ENCODE data around the gene SSX2IP.
"Not testable (repeated sequence)": the region's sequence is repeated elsewhere in the genome, so short reads cannot be mapped to it uniquely, and the experiment has no call there.

Gene SSX2IP

GRCh38 chr1:84613026-84613425, 77.2 kb downstream of the SSX2IP start:
- DNase-seq: no peak

DNA sequence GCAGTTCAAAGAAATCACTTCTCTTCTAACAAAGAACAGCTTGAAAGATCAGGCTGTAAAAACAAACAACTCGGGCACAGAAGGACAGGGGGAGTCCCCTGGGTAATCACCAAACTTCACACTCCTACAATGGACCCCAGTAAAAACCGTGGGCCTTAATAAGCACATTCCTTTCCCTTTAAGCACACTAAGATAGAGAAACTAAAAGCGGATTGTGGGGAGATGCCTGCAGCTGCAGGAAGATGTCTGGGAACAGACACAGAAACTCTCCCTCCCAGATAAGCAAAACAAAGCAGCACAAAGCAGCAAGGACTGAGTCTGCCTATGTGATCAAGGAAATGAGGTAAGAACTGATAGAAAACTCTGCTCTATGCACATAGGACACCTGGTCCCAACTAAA, 78.5 kb downstream of the SSX2IP start:
- DNase-seq: no peak

GRCh38 chr1:84611091-84611490, 79.2 kb downstream of the SSX2IP start:
- DNase-seq: no peak

DNA sequence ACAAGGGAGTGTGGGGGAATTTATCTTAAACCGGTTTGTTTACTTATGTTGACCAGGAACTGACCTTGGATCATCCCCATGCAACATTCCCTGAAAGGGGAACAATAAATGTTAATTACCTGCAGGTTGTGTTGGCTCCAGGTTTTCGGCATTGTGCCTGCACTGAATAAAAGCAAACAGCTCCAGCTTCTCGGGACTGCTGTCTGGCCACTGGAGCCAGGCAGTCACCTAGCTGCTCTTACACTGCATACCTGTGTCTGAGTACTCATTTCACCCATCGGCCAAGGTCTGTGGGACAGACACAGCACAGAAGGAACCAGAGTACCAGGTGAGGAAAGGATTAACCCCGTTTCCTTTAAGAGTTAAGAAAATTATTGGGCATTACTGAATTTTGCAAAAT, 83.3 kb downstream of the SSX2IP start:
- no peak for DNase-seq

- no peak for DNase-seq
Measured at GRCh38 chr1:84605157-84605556, 85.1 kb downstream of the SSX2IP start.

GRCh38 chr1:84603941-84604830, 86.1 kb downstream of the SSX2IP start:
- no peak for DNase-seq

DNA sequence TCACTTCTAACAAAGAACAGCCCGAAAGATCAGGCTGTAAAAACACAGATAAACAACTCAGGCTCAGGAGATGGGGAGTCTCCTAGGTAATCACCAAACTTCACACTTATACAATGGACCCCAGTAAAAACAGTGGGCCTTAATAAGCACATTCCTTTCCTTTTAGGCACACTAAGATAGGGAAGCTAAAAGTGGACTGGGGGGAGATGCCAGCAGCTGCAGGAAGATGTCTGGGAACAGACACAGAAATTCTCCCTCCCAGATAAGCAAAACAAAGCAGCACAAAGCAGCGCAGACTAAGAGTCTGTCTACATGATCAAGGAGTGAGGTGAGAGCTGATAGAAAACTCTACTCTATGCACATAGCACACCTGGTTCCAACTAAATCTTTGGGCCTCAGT, 87.0 kb downstream of the SSX2IP start:
- no peak for DNase-seq

DNA sequence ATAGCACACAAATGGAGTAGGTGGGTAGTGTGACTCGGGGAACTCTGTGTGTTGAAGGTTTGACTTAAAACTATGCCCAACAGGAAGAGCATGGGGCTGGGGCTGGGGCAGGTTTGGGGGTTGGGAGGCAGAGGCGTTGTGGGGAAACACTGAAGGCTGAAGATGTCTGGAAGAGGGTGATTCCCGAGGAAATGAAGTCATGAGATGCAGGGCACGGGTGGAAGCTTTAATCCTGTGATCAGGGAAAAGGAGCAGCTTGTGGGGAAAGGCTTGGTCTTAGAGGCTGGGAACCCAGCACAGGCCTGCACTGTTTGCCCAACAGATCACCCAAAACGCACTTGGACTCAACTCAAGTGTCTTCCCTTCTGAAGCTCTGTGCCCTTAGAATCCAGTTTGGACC, 89.5 kb downstream of the SSX2IP start:
- no peak for DNase-seq

GRCh38 chr1:84598846-84599741, 91.2 kb downstream of the SSX2IP start:
- DNase-seq: no peak

DNA sequence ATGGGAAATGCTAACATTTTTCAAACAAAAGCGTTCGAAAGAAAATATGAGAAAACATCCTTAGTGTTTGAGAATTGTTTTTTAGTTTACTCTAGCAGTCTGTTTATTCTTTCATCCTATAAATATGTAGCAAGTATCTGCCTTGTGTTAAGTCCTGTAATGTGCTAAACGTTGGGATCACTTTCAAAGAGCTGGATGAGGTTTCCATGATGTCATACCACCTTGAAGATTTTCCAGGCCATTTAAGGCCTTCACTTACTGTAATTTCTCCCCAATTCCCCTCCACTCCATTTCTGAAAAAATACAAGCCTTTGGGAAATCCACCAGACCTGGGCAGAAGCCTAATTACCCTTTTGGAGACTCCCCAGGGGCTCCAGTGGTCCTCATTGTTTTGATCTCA, 91.8 kb downstream of the SSX2IP start:
- DNase-seq: no peak

DNA sequence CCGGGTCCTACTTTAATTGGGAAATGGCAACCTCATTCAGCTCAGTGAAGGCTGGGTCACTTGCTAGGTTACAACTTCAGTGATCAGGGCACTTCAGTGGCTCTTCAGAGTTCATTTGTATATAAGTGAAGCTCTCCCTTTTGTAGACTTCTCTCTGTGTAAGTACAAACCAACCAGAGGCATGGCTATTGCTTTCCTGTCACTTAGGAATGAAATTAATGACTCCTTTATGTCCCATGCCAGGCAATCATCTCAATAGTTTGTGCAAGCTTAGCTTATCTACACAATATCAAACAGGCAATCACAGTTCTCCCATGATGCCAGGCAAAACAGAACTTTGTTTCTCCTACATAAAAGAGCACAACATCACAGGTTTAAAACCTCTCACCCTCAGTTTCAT, 93.2 kb downstream of the SSX2IP start:
- no peak for DNase-seq

DNA sequence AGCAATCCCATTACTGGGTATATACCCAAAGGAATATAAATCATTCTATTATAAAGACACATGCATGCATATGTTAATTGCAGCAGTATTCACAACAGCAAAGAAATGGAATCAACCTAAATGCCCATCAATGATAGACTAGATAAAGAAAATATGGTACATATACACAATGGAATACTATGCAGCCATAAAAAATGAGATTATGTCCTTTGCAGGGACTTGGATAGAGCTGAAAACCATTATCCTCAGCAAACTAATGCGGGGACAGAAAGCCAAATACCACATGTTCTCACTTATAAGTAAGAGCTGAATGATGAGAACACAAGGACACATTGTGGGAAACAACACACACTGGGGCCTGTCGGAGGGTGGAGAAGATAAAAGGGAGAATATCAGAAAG, 95.3 kb downstream of the SSX2IP start:
- not testable (repeated sequence) for DNase-seq

All from activated naive CD4-positive, alpha-beta T cell (primary cell).